HepG2 (cell line): Measurements from ENCODE around the gene EEF1AKMT4. TPM values are rescaled to one million over a fixed set of nuclear protein-coding genes. Genes with fewer than 3 reads are reported as not detected.

ENCODE experiments used
- HCFC1 ChIP-seq: fragments of 150-350 bp; IDR thresholded peaks from 2 replicates; pipeline ENCODE4 v1.6.1; 2014; ENCODE audit warnings: low read depth, low read length
- KAT2B ChIP-seq: fragments of 150-350 bp; IDR thresholded peaks from 2 replicates; pipeline ENCODE4 v1.6.1; 2014; ENCODE audit warnings: low read depth, low read length, borderline replicate concordance
- KDM2A ChIP-seq: sonication (generic); formaldehyde crosslinking; IDR thresholded peaks from 2 replicates; pipeline ENCODE4 v1.4.0; 2020; ENCODE audit warnings: low read depth, missing genetic modification reagents, borderline replicate concordance
- PLRG1 ChIP-seq: fragments of 450-650 bp; conservative IDR thresholded peaks from 2 replicates; pipeline ENCODE4 v1.6.1; 2016
- SMAD3 ChIP-seq: sonication (generic); formaldehyde crosslinking; IDR thresholded peaks from 2 replicates; pipeline ENCODE4 v1.4.0; 2020; ENCODE audit warnings: missing genetic modification reagents
- SP2 ChIP-seq: sonication (generic); formaldehyde crosslinking; IDR thresholded peaks from 2 replicates; pipeline ENCODE4 v1.5.1; 2020; ENCODE audit warnings: mild to moderate bottlenecking, missing genetic modification reagents
- ZNF10 ChIP-seq: sonication (generic); formaldehyde crosslinking; IDR thresholded peaks from 2 replicates; pipeline ENCODE4 v1.4.0; 2020; ENCODE audit warnings: mild to moderate bottlenecking, low read depth, missing genetic modification reagents, borderline replicate concordance
- ZNF20 ChIP-seq: sonication (generic); formaldehyde crosslinking; IDR thresholded peaks from 2 replicates; pipeline ENCODE4 v1.4.0; 2020; ENCODE audit warnings: mild to moderate bottlenecking, moderate library complexity, missing genetic modification reagents
- ZNF333 ChIP-seq: sonication (generic); formaldehyde crosslinking; IDR thresholded peaks from 2 replicates; pipeline ENCODE4 v1.4.0; 2020; ENCODE audit warnings: mild to moderate bottlenecking, missing genetic modification reagents, borderline replicate concordance
- ZNF766 ChIP-seq: sonication (generic); formaldehyde crosslinking; IDR thresholded peaks from 2 replicates; pipeline ENCODE4 v1.5.0; 2020; ENCODE audit warnings: missing genetic modification reagents, borderline replicate concordance
- ZNF782 ChIP-seq: sonication (generic); formaldehyde crosslinking; IDR thresholded peaks from 2 replicates; pipeline ENCODE4 v1.4.0; 2020; ENCODE audit warnings: missing genetic modification reagents, mild to moderate bottlenecking, borderline replicate concordance
- polyA plus RNA-seq, 8 experiments: library from polyadenylated mRNA; depleted of rRNA in 3 of 8; stranded (reverse) in 7 of 8; unstranded in 1 of 8; fragments of >200 nt; fragmentation: Illumina TruSeq in 4 of 8; extraction: Trizol in 4 of 8; gene quantifications; 2 replicates each; pipeline versions ENCODE4 v1.2.1 to v1.2.3, GENCODE V29; 2011 to 2016; ENCODE audit warnings: low read depth in 4 of 8, missing spikeins in 1 of 8, mixed read lengths in 1 of 8; ENCODE audit not compliant: insufficient read depth in 1 of 8
- total RNA-seq, 5 experiments: library from RNA; depleted of rRNA; stranded (reverse); fragments of >200 nt; fragmentation: Illumina TruSeq; extraction: Trizol; gene quantifications; 2 replicates each; pipeline ENCODE4 v1.2.3, GENCODE V29; 2016; ENCODE audit warnings: low read depth in 1 of 5
- TF ChIP-seq, protein P1 (sequence below): sonication (generic); formaldehyde crosslinking; IDR thresholded peaks from 2 replicates; pipeline ENCODE4 v1.5.0; 2020; ENCODE audit warnings: mild to moderate bottlenecking, missing genetic modification reagents, borderline replicate concordance
- TF ChIP-seq, protein P2 (sequence below), 2 experiments: fragments of 450-650 bp in 1 of 2; sonication (generic) in 1 of 2; formaldehyde crosslinking; IDR thresholded peaks; 2 replicates each; pipeline versions ENCODE4 v1.5.0 to v1.8.0; 2020 to 2022; ENCODE audit warnings: mild to moderate bottlenecking in 1 of 2, missing genetic modification reagents in 1 of 2
- TF ChIP-seq, protein P3 (sequence below): IDR thresholded peaks from 2 replicates; pipeline ENCODE4 v1.6.1; 2012; ENCODE audit warnings: low read length, improper control_type of control experiment
- TF ChIP-seq, protein P4 (sequence below): sonication (generic); formaldehyde crosslinking; IDR thresholded peaks from 2 replicates; pipeline ENCODE4 v1.4.0; 2020; ENCODE audit warnings: mild to moderate bottlenecking, missing genetic modification reagents
- TF ChIP-seq, protein P5 (sequence below): sonication (generic); formaldehyde crosslinking; IDR thresholded peaks from 2 replicates; pipeline ENCODE4 v1.4.0; 2020; ENCODE audit warnings: missing genetic modification reagents
- TF ChIP-seq, protein P6 (sequence below): sonication (generic); formaldehyde crosslinking; IDR thresholded peaks from 2 replicates; pipeline ENCODE4 v1.4.0; 2020; ENCODE audit warnings: missing genetic modification reagents

EEF1AKMT4 gene
- total and polyA plus RNA-seq, 2 of the 13 experiments (the other 11 are each of a cell fraction or from before 2014, with no cell fraction given), result 13.1 to 15.8 TPM

DNA sequence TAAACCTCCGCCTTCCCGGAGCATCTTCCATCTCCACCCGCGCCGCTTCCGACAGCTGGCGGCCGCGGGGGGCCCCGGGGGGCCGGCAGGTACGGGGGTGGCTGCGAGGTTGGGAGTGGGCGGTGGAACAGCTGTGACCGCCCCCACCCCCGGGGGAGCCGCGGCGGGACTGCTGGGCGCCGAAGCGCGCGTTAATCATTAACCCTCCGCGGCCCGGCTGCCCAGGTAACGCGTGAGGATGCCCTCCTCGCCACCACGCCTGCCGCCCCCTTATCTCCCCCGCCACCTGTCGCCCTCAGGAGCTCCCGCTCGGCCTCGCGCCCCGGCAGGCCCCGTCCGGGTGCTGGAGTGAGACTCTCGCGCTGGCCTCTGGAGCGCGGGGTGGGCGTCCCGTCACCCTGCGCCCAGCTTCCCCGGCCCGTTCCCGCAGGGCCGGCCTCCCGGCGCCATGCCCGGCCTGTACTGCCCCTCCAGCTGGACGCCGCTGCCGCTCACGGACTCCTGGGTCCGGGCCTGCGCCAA lies 19.3 kb upstream of the EEF1AKMT4 start (continued):
- TF ChIP-seq, protein P1, sequence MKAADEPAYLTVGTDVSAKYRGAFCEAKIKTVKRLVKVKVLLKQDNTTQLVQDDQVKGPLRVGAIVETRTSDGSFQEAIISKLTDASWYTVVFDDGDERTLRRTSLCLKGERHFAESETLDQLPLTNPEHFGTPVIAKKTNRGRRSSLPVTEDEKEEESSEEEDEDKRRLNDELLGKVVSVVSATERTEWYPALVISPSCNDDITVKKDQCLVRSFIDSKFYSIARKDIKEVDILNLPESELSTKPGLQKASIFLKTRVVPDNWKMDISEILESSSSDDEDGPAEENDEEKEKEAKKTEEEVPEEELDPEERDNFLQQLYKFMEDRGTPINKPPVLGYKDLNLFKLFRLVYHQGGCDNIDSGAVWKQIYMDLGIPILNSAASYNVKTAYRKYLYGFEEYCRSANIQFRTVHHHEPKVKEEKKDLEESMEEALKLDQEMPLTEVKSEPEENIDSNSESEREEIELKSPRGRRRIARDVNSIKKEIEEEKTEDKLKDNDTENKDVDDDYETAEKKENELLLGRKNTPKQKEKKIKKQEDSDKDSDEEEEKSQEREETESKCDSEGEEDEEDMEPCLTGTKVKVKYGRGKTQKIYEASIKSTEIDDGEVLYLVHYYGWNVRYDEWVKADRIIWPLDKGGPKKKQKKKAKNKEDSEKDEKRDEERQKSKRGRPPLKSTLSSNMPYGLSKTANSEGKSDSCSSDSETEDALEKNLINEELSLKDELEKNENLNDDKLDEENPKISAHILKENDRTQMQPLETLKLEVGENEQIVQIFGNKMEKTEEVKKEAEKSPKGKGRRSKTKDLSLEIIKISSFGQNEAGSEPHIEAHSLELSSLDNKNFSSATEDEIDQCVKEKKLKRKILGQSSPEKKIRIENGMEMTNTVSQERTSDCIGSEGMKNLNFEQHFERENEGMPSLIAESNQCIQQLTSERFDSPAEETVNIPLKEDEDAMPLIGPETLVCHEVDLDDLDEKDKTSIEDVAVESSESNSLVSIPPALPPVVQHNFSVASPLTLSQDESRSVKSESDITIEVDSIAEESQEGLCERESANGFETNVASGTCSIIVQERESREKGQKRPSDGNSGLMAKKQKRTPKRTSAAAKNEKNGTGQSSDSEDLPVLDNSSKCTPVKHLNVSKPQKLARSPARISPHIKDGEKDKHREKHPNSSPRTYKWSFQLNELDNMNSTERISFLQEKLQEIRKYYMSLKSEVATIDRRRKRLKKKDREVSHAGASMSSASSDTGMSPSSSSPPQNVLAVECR, result peak; percentile 56; the same call in 1 of the 2 replicates
- no peak for TF ChIP-seq ZNF333 (CRISPR knock-in tag)
- TF ChIP-seq PLRG1, result no peak
- TF ChIP-seq, protein P2, sequence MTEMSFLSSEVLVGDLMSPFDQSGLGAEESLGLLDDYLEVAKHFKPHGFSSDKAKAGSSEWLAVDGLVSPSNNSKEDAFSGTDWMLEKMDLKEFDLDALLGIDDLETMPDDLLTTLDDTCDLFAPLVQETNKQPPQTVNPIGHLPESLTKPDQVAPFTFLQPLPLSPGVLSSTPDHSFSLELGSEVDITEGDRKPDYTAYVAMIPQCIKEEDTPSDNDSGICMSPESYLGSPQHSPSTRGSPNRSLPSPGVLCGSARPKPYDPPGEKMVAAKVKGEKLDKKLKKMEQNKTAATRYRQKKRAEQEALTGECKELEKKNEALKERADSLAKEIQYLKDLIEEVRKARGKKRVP (CRISPR knock-in tag; IDR thresholded peaks at IDR 0.05), result no peak
- no peak for TF ChIP-seq ZNF766 (CRISPR knock-in tag)
- TF ChIP-seq, protein P3, sequence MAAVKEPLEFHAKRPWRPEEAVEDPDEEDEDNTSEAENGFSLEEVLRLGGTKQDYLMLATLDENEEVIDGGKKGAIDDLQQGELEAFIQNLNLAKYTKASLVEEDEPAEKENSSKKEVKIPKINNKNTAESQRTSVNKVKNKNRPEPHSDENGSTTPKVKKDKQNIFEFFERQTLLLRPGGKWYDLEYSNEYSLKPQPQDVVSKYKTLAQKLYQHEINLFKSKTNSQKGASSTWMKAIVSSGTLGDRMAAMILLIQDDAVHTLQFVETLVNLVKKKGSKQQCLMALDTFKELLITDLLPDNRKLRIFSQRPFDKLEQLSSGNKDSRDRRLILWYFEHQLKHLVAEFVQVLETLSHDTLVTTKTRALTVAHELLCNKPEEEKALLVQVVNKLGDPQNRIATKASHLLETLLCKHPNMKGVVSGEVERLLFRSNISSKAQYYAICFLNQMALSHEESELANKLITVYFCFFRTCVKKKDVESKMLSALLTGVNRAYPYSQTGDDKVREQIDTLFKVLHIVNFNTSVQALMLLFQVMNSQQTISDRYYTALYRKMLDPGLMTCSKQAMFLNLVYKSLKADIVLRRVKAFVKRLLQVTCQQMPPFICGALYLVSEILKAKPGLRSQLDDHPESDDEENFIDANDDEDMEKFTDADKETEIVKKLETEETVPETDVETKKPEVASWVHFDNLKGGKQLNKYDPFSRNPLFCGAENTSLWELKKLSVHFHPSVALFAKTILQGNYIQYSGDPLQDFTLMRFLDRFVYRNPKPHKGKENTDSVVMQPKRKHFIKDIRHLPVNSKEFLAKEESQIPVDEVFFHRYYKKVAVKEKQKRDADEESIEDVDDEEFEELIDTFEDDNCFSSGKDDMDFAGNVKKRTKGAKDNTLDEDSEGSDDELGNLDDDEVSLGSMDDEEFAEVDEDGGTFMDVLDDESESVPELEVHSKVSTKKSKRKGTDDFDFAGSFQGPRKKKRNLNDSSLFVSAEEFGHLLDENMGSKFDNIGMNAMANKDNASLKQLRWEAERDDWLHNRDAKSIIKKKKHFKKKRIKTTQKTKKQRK, result no peak
- no peak for TF ChIP-seq SMAD3 (CRISPR knock-in tag)
- TF ChIP-seq, protein P4, sequence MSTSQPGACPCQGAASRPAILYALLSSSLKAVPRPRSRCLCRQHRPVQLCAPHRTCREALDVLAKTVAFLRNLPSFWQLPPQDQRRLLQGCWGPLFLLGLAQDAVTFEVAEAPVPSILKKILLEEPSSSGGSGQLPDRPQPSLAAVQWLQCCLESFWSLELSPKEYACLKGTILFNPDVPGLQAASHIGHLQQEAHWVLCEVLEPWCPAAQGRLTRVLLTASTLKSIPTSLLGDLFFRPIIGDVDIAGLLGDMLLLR, result 0 out of 2 replicates have a peak, but pooled peaks have one; percentile 42
- TF ChIP-seq, protein P5, sequence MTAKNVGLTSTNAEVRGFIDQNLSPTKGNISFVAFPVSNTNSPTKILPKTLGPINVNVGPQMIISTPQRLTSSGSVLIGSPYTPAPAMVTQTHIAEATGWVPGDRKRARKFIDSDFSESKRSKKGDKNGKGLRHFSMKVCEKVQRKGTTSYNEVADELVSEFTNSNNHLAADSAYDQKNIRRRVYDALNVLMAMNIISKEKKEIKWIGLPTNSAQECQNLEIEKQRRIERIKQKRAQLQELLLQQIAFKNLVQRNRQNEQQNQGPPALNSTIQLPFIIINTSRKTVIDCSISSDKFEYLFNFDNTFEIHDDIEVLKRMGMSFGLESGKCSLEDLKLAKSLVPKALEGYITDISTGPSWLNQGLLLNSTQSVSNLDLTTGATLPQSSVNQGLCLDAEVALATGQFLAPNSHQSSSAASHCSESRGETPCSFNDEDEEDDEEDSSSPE (CRISPR knock-in tag), result peak; percentile 32
- TF ChIP-seq KAT2B, result no peak
- peak; percentile 33; the same call in 1 of the 2 replicates for TF ChIP-seq KDM2A (CRISPR knock-in tag)
- TF ChIP-seq, protein P6, sequence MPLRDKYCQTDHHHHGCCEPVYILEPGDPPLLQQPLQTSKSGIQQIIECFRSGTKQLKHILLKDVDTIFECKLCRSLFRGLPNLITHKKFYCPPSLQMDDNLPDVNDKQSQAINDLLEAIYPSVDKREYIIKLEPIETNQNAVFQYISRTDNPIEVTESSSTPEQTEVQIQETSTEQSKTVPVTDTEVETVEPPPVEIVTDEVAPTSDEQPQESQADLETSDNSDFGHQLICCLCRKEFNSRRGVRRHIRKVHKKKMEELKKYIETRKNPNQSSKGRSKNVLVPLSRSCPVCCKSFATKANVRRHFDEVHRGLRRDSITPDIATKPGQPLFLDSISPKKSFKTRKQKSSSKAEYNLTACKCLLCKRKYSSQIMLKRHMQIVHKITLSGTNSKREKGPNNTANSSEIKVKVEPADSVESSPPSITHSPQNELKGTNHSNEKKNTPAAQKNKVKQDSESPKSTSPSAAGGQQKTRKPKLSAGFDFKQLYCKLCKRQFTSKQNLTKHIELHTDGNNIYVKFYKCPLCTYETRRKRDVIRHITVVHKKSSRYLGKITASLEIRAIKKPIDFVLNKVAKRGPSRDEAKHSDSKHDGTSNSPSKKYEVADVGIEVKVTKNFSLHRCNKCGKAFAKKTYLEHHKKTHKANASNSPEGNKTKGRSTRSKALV (CRISPR knock-in tag), result no peak
- no peak for TF ChIP-seq ZNF10 (CRISPR knock-in tag)
- no peak for TF ChIP-seq HCFC1
- TF ChIP-seq SP2 (CRISPR knock-in tag), result no peak
- TF ChIP-seq ZNF782 (CRISPR knock-in tag), result no peak
- TF ChIP-seq ZNF20, result no peak
